NAMALWA (cell line): ENCODE results near the gene TSHZ2.
"Not testable (repeated sequence)": the region's sequence is repeated elsewhere in the genome, so short reads cannot be mapped to it uniquely, and the experiment has no call there.

Source experiments
- DNase-seq: peaks from one replicate; pipeline ENCODE4 v3.0.0-alpha.2; 2015; ENCODE audit warnings: low spot score

The TSHZ2 gene

GRCh38 chr20:53413845-53414244, 441.7 kb downstream of the TSHZ2 start:
- DNase-seq = not testable (repeated sequence)

DNA sequence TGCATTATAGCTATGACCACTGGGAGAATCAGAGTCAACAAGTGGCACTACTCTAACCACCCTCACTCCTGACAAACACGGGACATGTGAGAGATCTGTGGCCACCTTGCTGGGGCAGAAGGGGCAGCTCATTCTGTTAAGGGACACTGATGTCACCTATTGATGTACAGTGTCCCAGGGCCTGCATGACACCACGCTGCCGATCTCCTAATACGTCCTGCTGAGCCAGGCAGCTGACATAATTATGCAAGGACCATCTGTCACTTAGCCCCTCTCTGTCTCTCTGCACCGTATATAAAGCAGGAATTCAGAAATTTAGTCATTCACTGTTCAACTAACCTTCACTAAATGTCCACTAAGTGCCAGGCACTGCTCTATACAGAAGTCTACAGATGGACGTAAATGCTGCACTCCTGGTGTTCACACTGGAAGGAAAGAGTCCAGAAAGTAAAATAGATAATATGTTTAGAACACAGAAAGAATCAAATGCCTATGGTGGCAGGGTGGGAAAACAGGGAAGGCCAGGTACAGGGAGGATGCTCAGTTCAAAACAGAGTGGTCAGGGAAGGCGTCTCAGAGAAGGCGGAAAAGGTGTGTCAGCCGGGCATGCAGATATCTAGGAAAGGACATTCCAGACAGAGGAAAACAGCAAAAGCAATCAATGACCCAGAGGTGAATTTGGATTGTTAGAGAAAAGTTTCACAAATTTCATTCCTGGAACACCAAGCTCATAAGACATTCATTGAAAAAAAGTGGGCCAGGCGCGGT, 447.7 kb downstream of the TSHZ2 start:
- DNase-seq = no peak

DNA sequence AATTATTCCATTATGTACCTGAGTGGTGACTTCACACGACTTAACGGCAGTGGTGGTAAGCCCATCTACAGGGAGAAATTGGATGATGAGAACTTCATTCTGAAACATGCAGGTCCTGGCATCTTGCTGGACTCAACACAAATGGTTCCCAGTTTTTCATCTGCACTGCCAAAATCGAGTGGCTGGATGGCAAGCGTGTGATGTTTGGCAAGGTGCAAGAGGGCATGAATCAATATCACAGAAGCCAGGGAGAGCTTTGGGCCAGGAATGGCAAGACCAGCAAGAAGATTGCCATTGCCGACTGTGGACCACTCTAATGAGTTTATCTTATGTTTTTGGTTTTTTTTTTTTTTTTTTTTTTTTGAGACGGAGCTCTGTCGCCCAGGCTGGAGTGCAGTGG, 449.2 kb downstream of the TSHZ2 start:
- DNase-seq = no peak

GRCh38 chr20:53422039-53422438, 449.9 kb downstream of the TSHZ2 start:
- DNase-seq = no peak

GRCh38 chr20:53423587-53424146, 451.5 kb downstream of the TSHZ2 start:
- DNase-seq = no peak

GRCh38 chr20:53425481-53425880, 453.3 kb downstream of the TSHZ2 start:
- no peak for DNase-seq

DNA sequence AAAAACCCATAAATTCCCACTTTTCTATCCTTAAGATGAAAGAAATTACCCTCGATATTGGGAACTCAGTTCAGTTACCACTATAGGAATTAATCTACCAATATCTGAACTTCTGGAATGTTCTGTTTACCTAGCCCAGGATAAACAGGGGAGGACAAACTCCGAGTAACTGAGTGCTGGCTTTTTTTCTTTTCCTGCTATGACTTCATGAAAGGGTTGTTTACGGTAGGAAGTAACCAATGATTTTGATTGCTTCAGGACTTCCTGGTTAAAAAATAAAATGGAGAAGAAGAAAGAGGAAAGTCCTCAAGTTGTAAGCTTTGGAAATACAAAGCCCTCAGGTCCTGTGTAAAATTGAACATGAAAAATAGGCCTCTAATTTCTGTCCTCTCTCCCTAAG, 453.8 kb downstream of the TSHZ2 start:
- DNase-seq = no peak

GRCh38 chr20:53426766-53427312, 454.7 kb downstream of the TSHZ2 start:
- DNase-seq = no peak

DNA sequence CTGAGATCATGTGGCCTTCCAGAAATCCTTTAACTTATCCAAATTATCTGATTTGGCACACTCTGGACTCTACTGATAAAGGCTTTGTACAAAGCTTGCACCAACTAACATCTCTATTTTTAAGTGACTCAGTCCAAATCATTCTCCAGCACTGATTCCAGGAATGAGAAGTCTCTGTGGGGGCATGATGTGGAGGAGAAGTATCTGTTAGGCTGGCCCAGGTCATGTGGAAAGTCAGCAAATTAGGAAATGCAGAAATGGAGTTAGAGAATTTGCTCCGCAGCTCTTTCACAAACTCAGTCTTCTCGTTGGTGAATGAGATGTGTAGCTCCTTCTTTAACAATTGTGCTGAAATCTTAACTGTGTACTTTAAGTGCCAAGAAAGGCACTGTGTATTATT, 455.8 kb downstream of the TSHZ2 start:
- DNase-seq = no peak

DNA sequence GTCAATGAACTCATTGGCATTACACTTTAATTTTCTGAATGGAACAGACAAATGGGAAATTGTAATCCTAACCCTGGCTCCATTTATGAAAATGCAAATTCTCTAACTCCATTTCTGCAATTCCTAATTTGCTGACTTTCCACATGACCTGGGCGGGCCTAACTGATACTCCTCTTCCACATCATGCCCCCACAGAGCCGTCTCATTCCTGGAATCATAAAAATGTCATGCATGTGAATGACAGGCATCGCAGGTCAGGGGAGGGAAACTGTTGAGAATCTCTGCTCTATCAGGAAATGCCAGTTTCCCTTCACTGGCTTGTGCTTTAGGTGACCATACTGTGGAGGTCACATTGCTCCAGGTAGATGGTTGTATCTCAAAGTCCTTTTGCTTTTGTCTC, 456.4 kb downstream of the TSHZ2 start:
- DNase-seq = no peak

GRCh38 chr20:53428996-53429395, 456.8 kb downstream of the TSHZ2 start:
- no peak for DNase-seq

- DNase-seq = no peak
Measured at GRCh38 chr20:53434662-53435061, 462.5 kb downstream of the TSHZ2 start.

DNA sequence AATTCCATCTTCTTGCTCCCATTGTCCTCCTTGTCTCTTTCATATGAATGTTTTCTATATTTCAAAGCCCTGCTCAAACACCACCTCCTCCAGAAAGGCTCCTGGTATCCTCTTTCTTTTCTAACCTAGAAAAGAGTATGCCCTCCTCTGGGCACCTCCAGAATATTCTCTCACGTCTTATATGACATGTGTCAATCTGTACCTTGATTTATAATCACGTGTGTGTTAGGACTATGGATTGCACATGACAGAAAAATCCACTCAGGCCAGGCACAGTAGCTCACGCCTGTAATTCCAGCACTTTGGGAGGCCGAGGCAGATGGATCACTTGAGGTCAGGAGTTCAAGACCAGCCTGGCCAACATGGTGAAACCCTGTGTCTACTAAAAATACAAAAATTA, 464.8 kb downstream of the TSHZ2 start:
- DNase-seq = not testable (repeated sequence)

- DNase-seq = no peak
Measured at GRCh38 chr20:53438368-53438767, 466.2 kb downstream of the TSHZ2 start.

GRCh38 chr20:53439046-53439445, 466.9 kb downstream of the TSHZ2 start:
- no peak for DNase-seq

- DNase-seq = no peak
Measured at GRCh38 chr20:53439616-53440015, 467.5 kb downstream of the TSHZ2 start.

DNA sequence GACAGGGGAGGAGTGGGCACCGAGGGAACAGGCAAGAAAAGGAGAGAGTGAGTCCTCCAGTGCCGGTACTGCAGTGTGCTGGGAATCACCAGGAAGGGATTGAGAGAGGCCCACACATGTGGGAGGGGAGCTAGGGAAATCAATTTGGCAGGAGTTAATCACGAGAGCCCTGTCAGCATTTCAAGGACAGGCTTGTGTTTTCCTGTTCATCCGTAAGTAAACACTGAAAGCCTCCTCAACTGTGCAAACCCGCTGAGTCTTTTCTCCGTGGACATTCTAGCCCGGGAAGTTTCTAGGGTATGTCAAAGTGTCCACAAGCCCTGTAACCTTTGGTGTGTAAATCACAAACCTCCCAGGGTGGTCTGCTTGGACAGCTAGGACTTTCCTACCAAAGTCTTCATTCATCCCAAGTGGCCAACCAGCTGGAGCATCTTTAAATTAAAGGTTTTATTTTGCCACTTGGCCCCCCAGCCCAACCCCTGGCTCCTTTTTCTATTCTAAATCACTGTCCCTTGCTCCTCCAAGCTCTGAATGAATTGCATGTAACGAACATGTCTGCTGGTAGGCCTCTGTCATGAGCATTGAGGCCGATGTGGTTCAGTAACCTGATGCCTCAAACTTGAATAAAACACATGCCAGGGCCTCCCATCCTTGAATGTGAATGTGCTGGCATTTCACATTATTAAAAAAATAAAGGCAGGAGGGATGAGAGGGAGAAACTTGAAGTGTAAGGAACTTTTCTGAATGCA, 472.4 kb downstream of the TSHZ2 start:
- no peak for DNase-seq

GRCh38 chr20:53445321-53445731, 473.2 kb downstream of the TSHZ2 start:
- no peak for DNase-seq

DNA sequence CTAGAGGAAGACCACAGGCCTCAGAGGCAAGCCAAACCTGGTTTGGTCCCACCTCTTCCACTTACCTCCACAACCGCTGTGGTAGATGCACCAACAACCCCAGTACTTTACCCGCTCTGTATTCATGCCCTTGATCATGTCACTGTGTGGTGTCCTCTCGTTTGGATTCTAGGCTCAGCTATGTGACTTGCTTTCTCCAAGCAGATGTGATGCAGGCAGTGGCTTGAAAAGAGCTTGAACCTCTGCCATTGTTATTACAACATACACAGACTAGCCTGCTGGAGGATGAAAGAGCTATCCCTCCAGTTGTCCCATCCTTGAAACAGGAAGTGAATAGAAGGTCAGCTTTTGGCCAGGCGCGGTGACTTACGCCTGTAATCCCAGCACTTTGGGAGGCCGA, 473.8 kb downstream of the TSHZ2 start:
- DNase-seq = no peak

- no peak for DNase-seq
Measured at GRCh38 chr20:53447316-53447715, 475.2 kb downstream of the TSHZ2 start.

- no peak for DNase-seq
Measured at GRCh38 chr20:53448426-53448825, 476.3 kb downstream of the TSHZ2 start.

DNA sequence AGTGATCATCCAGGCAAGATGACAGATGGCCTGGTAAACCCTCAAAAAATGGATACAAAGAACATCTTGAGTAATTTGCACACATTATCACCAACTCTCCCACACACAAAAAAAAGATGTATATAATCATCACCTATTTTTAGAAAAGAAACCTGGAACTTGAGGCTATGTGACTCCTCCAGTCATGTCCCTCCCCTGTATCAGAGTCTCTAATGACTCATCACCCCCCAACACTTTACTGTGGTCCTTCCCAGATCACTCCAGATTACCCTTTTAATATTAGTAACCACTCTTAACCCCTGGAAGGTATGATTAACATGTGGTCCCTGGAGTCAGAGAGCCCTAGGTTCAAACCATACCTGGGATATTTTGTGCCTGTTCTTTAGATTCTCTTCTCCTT, 476.7 kb downstream of the TSHZ2 start:
- DNase-seq = no peak

GRCh38 chr20:53453076-53453475, 480.9 kb downstream of the TSHZ2 start:
- DNase-seq = no peak
